Tibial nerve (tissue), 3 donors: ENCODE data around the gene AOPEP.

Experiments
- POLR2A ChIP-seq, 2 donors: fragments of 450-650 bp; IDR thresholded peaks; one replicate each; pipeline ENCODE4 v1.6.1; 2017; ENCODE audit warnings: antibody characterized with exemption in 2 of 2, mild to moderate bottlenecking in 2 of 2, moderate library complexity in 2 of 2
- TF ChIP-seq, protein P1 (sequence below), 5 experiments: fragments of 200-600 bp in 3 of 5; fragments of 450-650 bp in 2 of 5; sonication (generic) in 3 of 5; IDR thresholded peaks; one replicate each; pipeline ENCODE4 v1.5.1; 2016 to 2019; ENCODE audit warnings: antibody characterized with exemption in 5 of 5, mild to moderate bottlenecking in 3 of 5, moderate library complexity in 2 of 5

DNA sequence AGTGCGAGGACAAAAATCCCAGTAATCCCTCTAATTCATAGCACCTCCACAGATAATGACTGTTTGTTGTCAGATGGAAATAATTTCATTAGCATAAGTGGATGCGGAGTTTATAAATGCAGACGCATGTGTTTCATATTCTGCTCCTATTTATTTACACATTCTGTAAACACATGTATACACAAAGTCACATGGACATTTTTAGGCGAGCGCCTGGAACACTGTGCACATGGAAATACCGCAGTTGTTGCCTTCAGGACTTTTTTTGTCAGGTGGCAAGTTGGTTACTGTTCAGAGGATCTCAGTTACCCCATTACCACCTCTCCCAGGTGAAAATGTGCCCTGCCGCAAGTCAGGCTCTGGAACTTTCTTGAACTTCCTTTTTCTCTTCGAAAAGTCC is 46.9 kb upstream of the AOPEP start:
- TF ChIP-seq, protein P1, sequence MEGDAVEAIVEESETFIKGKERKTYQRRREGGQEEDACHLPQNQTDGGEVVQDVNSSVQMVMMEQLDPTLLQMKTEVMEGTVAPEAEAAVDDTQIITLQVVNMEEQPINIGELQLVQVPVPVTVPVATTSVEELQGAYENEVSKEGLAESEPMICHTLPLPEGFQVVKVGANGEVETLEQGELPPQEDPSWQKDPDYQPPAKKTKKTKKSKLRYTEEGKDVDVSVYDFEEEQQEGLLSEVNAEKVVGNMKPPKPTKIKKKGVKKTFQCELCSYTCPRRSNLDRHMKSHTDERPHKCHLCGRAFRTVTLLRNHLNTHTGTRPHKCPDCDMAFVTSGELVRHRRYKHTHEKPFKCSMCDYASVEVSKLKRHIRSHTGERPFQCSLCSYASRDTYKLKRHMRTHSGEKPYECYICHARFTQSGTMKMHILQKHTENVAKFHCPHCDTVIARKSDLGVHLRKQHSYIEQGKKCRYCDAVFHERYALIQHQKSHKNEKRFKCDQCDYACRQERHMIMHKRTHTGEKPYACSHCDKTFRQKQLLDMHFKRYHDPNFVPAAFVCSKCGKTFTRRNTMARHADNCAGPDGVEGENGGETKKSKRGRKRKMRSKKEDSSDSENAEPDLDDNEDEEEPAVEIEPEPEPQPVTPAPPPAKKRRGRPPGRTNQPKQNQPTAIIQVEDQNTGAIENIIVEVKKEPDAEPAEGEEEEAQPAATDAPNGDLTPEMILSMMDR (IDR thresholded peaks at IDR 0.05) = no peak
- no peak for TF ChIP-seq POLR2A (IDR thresholded peaks at IDR 0.05)
